Measurements from ENCODE around the gene AQP2.

The AQP2 gene

GRCh38 chr12:49920915-49921286 is 29.6 kb upstream of the AQP2 start:
- no peak for DNase-seq

GRCh38 chr12:49921299-49921698 is 29.2 kb upstream of the AQP2 start:
- DNase-seq: no peak

- no peak for DNase-seq
These were observed 28.6 kb upstream of the AQP2 start for GRCh38 chr12:49921936-49922335.

- DNase-seq: no peak
These were observed 28.0 kb upstream of the AQP2 start for GRCh38 chr12:49922349-49923034.

- no peak for DNase-seq
These were observed 27.4 kb upstream of the AQP2 start for GRCh38 chr12:49923035-49923644.

GRCh38 chr12:49923880-49924556 is 26.5 kb upstream of the AQP2 start:
- DNase-seq: no peak

GRCh38 chr12:49924628-49925246 is 25.8 kb upstream of the AQP2 start:
- DNase-seq: no peak

GRCh38 chr12:49925433-49926204 is 24.9 kb upstream of the AQP2 start:
- DNase-seq: no peak

GRCh38 chr12:49928471-49928870 is 22.1 kb upstream of the AQP2 start:
- DNase-seq: no peak

- DNase-seq: no peak
These were observed 21.0 kb upstream of the AQP2 start for GRCh38 chr12:49929581-49929980.

- DNase-seq: no peak
These were observed 19.8 kb upstream of the AQP2 start for GRCh38 chr12:49930515-49931288.

- DNase-seq: no peak
These were observed 18.5 kb upstream of the AQP2 start for GRCh38 chr12:49932023-49932422.

GRCh38 chr12:49932533-49933130 is 17.9 kb upstream of the AQP2 start:
- no peak for DNase-seq

- no peak for DNase-seq
These were observed 16.7 kb upstream of the AQP2 start for GRCh38 chr12:49933796-49934195.

GRCh38 chr12:49934505-49934904 is 16.0 kb upstream of the AQP2 start:
- no peak for DNase-seq

GRCh38 chr12:49936925-49937324 is 13.6 kb upstream of the AQP2 start:
- no peak for DNase-seq

- DNase-seq: no peak
These were observed 12.8 kb upstream of the AQP2 start for GRCh38 chr12:49937639-49938300.

GRCh38 chr12:49939307-49939706 is 11.2 kb upstream of the AQP2 start:
- DNase-seq: no peak

GRCh38 chr12:49939707-49940106 is 10.8 kb upstream of the AQP2 start:
- no peak for DNase-seq

GRCh38 chr12:49941556-49942511 is 8.7 kb upstream of the AQP2 start:
- DNase-seq: peak in 1 of 2 experiments; percentile 61
